HEK293 (cell line): ENCODE measurements around the gene ST6GAL1.

ENCODE experiments used
- CTCF ChIA-PET: fragments of 350-600 bp; formaldehyde crosslinking; extraction: SDS; loops from one replicate; lab custom pipeline; 2021; ENCODE audit warnings: antibody characterized with exemption; lab: Yijun Ruan, JAX
- POLR2A ChIA-PET: fragments of 300-600 bp; formaldehyde crosslinking; extraction: SDS; loops from one replicate; lab custom pipeline; 2020; ENCODE audit warnings: antibody characterized with exemption, inconsistent platforms; lab: Yijun Ruan, JAX
- H3K27ac ChIP-seq: fragments of 200-500 bp; sonication (Bioruptor generic); 2 replicates; pipeline ENCODE4 v1.5.1; 2014; ENCODE audit warnings: low read depth, low read length, control low read depth, inconsistent platforms; ENCODE audit errors: extremely low read depth
- H3K36me3 ChIP-seq, 2 experiments: fragments of 200-500 bp in 1 of 2; sonication (Bioruptor generic) in 1 of 2; 1 replicate in 1 of 2; 2 replicates in 1 of 2; pipeline ENCODE4 v1.5.1; 2014 to 2017; ENCODE audit warnings: inconsistent platforms in 2 of 2, low read length in 2 of 2; ENCODE audit not compliant: control insufficient read depth in 2 of 2, insufficient read depth in 1 of 2
- H3K4me1 ChIP-seq: fragments of 200-500 bp; sonication (Bioruptor generic); 2 replicates; pipeline ENCODE4 v1.5.1; 2014; ENCODE audit warnings: mild to moderate bottlenecking, low read length, inconsistent platforms; ENCODE audit not compliant: control insufficient read depth, insufficient read depth
- H3K4me3 ChIP-seq: 2 replicates; pipeline ENCODE4 v1.5.1; 2011; ENCODE audit warnings: low read depth, mild to moderate bottlenecking, control low read depth, low read length, moderate library complexity
- H3K9me3 ChIP-seq: fragments of 200-500 bp; sonication (Bioruptor generic); 2 replicates; pipeline ENCODE4 v1.5.1; 2014; ENCODE audit warnings: low read depth, low read length, inconsistent platforms; ENCODE audit not compliant: control insufficient read depth, insufficient read depth
- RBAK ChIP-seq: fragments of 450-650 bp; formaldehyde crosslinking; IDR thresholded peaks from 2 replicates; pipeline ENCODE4 v1.5.1; 2016; ENCODE audit warnings: missing biosample characterization, missing genetic modification characterization
- SCRT1 ChIP-seq: fragments of 450-650 bp; formaldehyde crosslinking; IDR thresholded peaks from 2 replicates; pipeline ENCODE4 v1.5.1; 2016; ENCODE audit warnings: missing biosample characterization, missing genetic modification characterization, borderline replicate concordance
- SP3 ChIP-seq: fragments of 450-650 bp; formaldehyde crosslinking; IDR thresholded peaks from 2 replicates; pipeline ENCODE4 v1.5.1; 2016; ENCODE audit warnings: missing biosample characterization, missing genetic modification characterization
- YY2 ChIP-seq: fragments of 450-650 bp; formaldehyde crosslinking; IDR thresholded peaks from 2 replicates; pipeline ENCODE4 v1.5.1; 2016; ENCODE audit warnings: missing biosample characterization, missing genetic modification characterization
- ZBTB17 ChIP-seq: fragments of 450-650 bp; formaldehyde crosslinking; IDR thresholded peaks from 2 replicates; pipeline ENCODE4 v1.5.1; 2016; ENCODE audit warnings: missing biosample characterization, missing genetic modification characterization
- ZBTB48 ChIP-seq: fragments of 450-650 bp; formaldehyde crosslinking; IDR thresholded peaks from 2 replicates; pipeline ENCODE4 v1.5.1; 2016; ENCODE audit warnings: missing biosample characterization, missing genetic modification characterization
- ZEB2 ChIP-seq: fragments of 450-650 bp; formaldehyde crosslinking; IDR thresholded peaks from 2 replicates; pipeline ENCODE4 v1.5.1; 2016; ENCODE audit warnings: missing biosample characterization, missing genetic modification characterization
- ZNF214 ChIP-seq: fragments of 450-650 bp; formaldehyde crosslinking; IDR thresholded peaks from 2 replicates; pipeline ENCODE4 v1.5.1; 2017; ENCODE audit warnings: missing biosample characterization, mild to moderate bottlenecking, missing genetic modification characterization, borderline replicate concordance
- ZNF239 ChIP-seq: fragments of 450-650 bp; formaldehyde crosslinking; IDR thresholded peaks from 2 replicates; pipeline ENCODE4 v1.5.1; 2016; ENCODE audit warnings: missing biosample characterization, missing genetic modification characterization
- ZNF416 ChIP-seq: fragments of 450-650 bp; formaldehyde crosslinking; IDR thresholded peaks from 2 replicates; pipeline ENCODE4 v1.5.1; 2016; ENCODE audit warnings: missing biosample characterization, missing genetic modification characterization
- ZNF473 ChIP-seq: fragments of 450-650 bp; formaldehyde crosslinking; IDR thresholded peaks from 2 replicates; pipeline ENCODE4 v1.5.1; 2017; ENCODE audit warnings: missing biosample characterization, missing genetic modification characterization
- ZNF501 ChIP-seq: fragments of 450-650 bp; formaldehyde crosslinking; IDR thresholded peaks from 2 replicates; pipeline ENCODE4 v1.5.1; 2016; ENCODE audit warnings: missing biosample characterization, missing genetic modification characterization
- ZNF530 ChIP-seq: fragments of 450-650 bp; formaldehyde crosslinking; IDR thresholded peaks from 2 replicates; pipeline ENCODE4 v1.5.1; 2016; ENCODE audit warnings: low read depth, missing biosample characterization, missing genetic modification characterization
- ZNF555 ChIP-seq: fragments of 450-650 bp; formaldehyde crosslinking; conservative IDR thresholded peaks from 2 replicates; pipeline ENCODE4 v1.5.1; 2017; ENCODE audit warnings: missing biosample characterization, mild to moderate bottlenecking, missing genetic modification characterization, inconsistent platforms
- ZNF621 ChIP-seq: fragments of 450-650 bp; formaldehyde crosslinking; IDR thresholded peaks from 2 replicates; pipeline ENCODE4 v1.5.1; 2017; ENCODE audit warnings: missing biosample characterization, missing genetic modification characterization
- ZNF660 ChIP-seq: fragments of 450-650 bp; IDR thresholded peaks from 2 replicates; pipeline ENCODE4 v1.5.1; 2018; ENCODE audit warnings: missing biosample characterization, mild to moderate bottlenecking, missing genetic modification characterization
- ZNF707 ChIP-seq: fragments of 450-650 bp; formaldehyde crosslinking; IDR thresholded peaks from 2 replicates; pipeline ENCODE4 v1.5.1; 2016; ENCODE audit warnings: missing biosample characterization, missing genetic modification characterization
- ZNF792 ChIP-seq: fragments of 450-650 bp; formaldehyde crosslinking; IDR thresholded peaks from 2 replicates; pipeline ENCODE4 v1.5.1; 2016; ENCODE audit warnings: missing biosample characterization, missing genetic modification characterization
- ZSCAN5A ChIP-seq: fragments of 450-650 bp; formaldehyde crosslinking; IDR thresholded peaks from 2 replicates; pipeline ENCODE4 v1.5.1; 2016; ENCODE audit warnings: missing biosample characterization, missing genetic modification characterization
- TF ChIP-seq, protein P1 (sequence below): fragments of 450-650 bp; formaldehyde crosslinking; IDR thresholded peaks from 2 replicates; pipeline ENCODE4 v1.5.1; 2017; ENCODE audit warnings: missing biosample characterization, missing genetic modification characterization
- TF ChIP-seq, protein P2 (sequence below): fragments of 450-650 bp; formaldehyde crosslinking; optimal IDR thresholded peaks from 2 replicates; pipeline ENCODE3; 2016; ENCODE audit warnings: missing biosample characterization, mild to moderate bottlenecking, missing genetic modification characterization
- TF ChIP-seq, protein P3 (sequence below): fragments of 450-650 bp; formaldehyde crosslinking; IDR thresholded peaks from 2 replicates; pipeline ENCODE4 v1.5.1; 2016; ENCODE audit warnings: missing biosample characterization, missing genetic modification characterization
- TF ChIP-seq, protein P4 (sequence below): fragments of 450-650 bp; formaldehyde crosslinking; IDR thresholded peaks from 2 replicates; pipeline ENCODE4 v1.5.1; 2016; ENCODE audit warnings: missing biosample characterization, missing genetic modification characterization
- TF ChIP-seq, protein P5 (sequence below): fragments of 450-650 bp; formaldehyde crosslinking; IDR thresholded peaks from 2 replicates; pipeline ENCODE4 v1.5.0; 2017; ENCODE audit warnings: missing biosample characterization, missing genetic modification characterization, borderline replicate concordance

Gene ST6GAL1

DNA sequence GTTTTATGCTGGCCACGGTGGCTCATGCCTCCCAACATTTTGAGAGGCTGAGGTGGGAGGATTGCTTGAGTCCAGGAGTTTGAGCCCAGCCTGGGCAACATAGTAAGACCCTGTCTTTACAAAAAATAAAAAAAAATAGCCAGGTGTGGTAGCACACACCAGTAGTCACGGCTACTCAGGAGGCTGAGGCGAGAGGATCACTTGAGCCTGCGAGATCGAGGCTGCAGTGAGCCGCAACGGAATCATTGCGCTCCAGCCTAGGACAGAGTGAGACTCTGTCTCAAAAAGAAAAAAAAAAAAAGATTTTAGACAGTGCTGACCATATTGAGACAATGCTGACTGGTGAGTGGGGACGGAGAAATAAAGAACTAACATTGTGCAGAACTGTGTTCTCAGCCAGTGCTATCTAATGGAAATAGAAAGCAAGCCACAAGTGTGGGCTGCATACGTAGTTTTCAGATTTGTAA lies 67.2 kb downstream of the ST6GAL1 start:
- no peaks in the 10 kb centered on the region for H3K36me3 ChIP-seq
- no peak overlapping the region for H3K4me3 ChIP-seq
- H3K4me1 ChIP-seq, result no peaks in the 10 kb centered on the region
- CTCF ChIA-PET, result interaction anchor here (0.6 kb wide), 1 partner anchor 53 kb away, joined by 3 read pairs; no protein-coding TSS in a partner anchor
- no peaks in the 10 kb centered on the region for H3K9me3 ChIP-seq
- no peak for TF ChIP-seq ZNF530
- TF ChIP-seq, protein P1, sequence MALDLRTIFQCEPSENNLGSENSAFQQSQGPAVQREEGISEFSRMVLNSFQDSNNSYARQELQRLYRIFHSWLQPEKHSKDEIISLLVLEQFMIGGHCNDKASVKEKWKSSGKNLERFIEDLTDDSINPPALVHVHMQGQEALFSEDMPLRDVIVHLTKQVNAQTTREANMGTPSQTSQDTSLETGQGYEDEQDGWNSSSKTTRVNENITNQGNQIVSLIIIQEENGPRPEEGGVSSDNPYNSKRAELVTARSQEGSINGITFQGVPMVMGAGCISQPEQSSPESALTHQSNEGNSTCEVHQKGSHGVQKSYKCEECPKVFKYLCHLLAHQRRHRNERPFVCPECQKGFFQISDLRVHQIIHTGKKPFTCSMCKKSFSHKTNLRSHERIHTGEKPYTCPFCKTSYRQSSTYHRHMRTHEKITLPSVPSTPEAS (tag by site-specific recombination), result no peak
- TF ChIP-seq ZNF660, result no peak
- TF ChIP-seq ZNF239, result no peak
- TF ChIP-seq, protein P2, sequence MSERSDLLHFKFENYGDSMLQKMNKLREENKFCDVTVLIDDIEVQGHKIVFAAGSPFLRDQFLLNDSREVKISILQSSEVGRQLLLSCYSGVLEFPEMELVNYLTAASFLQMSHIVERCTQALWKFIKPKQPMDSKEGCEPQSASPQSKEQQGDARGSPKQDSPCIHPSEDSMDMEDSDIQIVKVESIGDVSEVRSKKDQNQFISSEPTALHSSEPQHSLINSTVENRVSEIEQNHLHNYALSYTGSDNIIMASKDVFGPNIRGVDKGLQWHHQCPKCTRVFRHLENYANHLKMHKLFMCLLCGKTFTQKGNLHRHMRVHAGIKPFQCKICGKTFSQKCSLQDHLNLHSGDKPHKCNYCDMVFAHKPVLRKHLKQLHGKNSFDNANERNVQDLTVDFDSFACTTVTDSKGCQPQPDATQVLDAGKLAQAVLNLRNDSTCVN (tag by site-specific recombination), result no peak
- TF ChIP-seq ZNF555, result no peak
- no peak for TF ChIP-seq ZNF792 (tag by site-specific recombination)
- no peak for TF ChIP-seq YY2 (tag by site-specific recombination)
- POLR2A ChIA-PET, result no interaction called here
- H3K27ac ChIP-seq, result no peak overlapping the region

DNA sequence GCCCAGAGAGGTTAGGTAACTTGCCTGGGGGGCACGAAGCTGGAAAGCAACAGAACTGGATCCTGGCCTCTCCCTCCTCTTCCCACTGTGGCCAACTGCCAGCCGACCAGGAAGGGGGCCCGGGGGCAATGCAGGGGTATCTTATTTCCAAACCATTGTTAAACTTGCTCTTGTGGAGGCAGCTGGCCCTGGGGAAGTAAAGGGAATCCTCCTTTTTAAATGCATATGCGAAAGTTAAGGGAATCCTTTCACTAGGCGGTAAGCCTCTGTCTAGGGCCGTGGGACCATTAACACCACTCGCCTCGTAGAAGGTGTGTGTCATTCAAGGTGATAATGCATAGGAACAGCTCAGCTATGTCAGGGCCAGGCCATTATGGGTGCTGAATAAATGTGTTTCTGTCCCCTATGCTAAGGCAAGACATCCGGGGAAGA lies 68.6 kb downstream of the ST6GAL1 start:
- Histone ChIP-seq H3K4me3 (no peak overlapping the region), H3K27ac (no peak overlapping the region), H3K36me3 (no peaks in the 10 kb centered on the region), H3K4me1 (no peaks in the 10 kb centered on the region), H3K9me3 (no peaks in the 10 kb centered on the region)
- TF ChIP-seq ZNF621 (tag by site-specific recombination), result no peak
- TF ChIP-seq ZNF501 (tag by site-specific recombination), result no peak
- TF ChIP-seq ZBTB48 (tag by site-specific recombination), result no peak
- no peak for TF ChIP-seq ZNF473 (tag by site-specific recombination)
- no peak for TF ChIP-seq SP3 (tag by site-specific recombination)
- no peak for TF ChIP-seq ZSCAN5A (tag by site-specific recombination)
- no peak for TF ChIP-seq SCRT1 (tag by site-specific recombination)
- TF ChIP-seq, protein P3, sequence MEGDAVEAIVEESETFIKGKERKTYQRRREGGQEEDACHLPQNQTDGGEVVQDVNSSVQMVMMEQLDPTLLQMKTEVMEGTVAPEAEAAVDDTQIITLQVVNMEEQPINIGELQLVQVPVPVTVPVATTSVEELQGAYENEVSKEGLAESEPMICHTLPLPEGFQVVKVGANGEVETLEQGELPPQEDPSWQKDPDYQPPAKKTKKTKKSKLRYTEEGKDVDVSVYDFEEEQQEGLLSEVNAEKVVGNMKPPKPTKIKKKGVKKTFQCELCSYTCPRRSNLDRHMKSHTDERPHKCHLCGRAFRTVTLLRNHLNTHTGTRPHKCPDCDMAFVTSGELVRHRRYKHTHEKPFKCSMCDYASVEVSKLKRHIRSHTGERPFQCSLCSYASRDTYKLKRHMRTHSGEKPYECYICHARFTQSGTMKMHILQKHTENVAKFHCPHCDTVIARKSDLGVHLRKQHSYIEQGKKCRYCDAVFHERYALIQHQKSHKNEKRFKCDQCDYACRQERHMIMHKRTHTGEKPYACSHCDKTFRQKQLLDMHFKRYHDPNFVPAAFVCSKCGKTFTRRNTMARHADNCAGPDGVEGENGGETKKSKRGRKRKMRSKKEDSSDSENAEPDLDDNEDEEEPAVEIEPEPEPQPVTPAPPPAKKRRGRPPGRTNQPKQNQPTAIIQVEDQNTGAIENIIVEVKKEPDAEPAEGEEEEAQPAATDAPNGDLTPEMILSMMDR (tag by site-specific recombination), result no peak
- no peak for TF ChIP-seq ZBTB17 (tag by site-specific recombination)
- no peak for TF ChIP-seq RBAK (tag by site-specific recombination)
- TF ChIP-seq ZNF416 (tag by site-specific recombination), result no peak
- no peak for TF ChIP-seq ZNF707 (tag by site-specific recombination)
- TF ChIP-seq, protein P4, sequence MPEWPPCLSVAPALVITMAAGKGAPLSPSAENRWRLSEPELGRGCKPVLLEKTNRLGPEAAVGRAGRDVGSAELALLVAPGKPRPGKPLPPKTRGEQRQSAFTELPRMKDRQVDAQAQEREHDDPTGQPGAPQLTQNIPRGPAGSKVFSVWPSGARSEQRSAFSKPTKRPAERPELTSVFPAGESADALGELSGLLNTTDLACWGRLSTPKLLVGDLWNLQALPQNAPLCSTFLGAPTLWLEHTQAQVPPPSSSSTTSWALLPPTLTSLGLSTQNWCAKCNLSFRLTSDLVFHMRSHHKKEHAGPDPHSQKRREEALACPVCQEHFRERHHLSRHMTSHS, result no peak
- TF ChIP-seq, protein P5, sequence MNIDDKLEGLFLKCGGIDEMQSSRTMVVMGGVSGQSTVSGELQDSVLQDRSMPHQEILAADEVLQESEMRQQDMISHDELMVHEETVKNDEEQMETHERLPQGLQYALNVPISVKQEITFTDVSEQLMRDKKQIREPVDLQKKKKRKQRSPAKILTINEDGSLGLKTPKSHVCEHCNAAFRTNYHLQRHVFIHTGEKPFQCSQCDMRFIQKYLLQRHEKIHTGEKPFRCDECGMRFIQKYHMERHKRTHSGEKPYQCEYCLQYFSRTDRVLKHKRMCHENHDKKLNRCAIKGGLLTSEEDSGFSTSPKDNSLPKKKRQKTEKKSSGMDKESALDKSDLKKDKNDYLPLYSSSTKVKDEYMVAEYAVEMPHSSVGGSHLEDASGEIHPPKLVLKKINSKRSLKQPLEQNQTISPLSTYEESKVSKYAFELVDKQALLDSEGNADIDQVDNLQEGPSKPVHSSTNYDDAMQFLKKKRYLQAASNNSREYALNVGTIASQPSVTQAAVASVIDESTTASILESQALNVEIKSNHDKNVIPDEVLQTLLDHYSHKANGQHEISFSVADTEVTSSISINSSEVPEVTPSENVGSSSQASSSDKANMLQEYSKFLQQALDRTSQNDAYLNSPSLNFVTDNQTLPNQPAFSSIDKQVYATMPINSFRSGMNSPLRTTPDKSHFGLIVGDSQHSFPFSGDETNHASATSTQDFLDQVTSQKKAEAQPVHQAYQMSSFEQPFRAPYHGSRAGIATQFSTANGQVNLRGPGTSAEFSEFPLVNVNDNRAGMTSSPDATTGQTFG, result no peak
- TF ChIP-seq ZEB2 (tag by site-specific recombination), result no peak
- TF ChIP-seq ZNF214 (tag by site-specific recombination), result no peak
- POLR2A ChIA-PET, result no interaction called here
- CTCF ChIA-PET, result no interaction called here
